Measurements from ENCODE around the gene OCLN.
"Not testable (repeated sequence)": the region's sequence is repeated elsewhere in the genome, so short reads cannot be mapped to it uniquely, and the experiment has no call there.

Gene OCLN, protein sequence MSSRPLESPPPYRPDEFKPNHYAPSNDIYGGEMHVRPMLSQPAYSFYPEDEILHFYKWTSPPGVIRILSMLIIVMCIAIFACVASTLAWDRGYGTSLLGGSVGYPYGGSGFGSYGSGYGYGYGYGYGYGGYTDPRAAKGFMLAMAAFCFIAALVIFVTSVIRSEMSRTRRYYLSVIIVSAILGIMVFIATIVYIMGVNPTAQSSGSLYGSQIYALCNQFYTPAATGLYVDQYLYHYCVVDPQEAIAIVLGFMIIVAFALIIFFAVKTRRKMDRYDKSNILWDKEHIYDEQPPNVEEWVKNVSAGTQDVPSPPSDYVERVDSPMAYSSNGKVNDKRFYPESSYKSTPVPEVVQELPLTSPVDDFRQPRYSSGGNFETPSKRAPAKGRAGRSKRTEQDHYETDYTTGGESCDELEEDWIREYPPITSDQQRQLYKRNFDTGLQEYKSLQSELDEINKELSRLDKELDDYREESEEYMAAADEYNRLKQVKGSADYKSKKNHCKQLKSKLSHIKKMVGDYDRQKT

DNA sequence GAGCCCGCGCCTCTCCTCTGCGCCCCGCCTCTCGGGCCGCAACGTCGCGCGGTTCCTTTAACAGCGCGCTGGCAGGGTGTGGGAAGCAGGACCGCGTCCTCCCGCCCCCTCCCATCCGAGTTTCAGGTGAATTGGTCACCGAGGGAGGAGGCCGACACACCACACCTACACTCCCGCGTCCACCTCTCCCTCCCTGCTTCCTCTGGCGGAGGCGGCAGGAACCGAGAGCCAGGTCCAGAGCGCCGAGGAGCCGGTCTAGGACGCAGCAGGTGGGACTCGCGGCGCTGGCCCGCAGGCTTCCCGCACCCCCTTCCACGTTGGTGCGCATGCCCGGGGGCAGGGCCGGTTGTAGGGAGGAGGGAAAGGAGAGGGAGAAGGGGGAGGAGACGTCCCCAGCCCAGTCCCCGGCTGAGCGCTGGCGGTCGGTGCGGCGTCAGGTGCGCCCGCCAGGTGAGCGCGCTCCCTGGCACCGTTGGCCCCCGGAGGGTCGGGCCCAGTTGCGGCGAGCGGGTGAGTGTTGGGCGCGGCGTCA is at the start of gene OCLN:
TSS of gene OCLN (plus strand) at position 400 of the 532 bp plus-strand sequence. CDS start 11,455 bp downstream, outside the sequence.
- peak; percentile 3 for DNase-seq

DNA sequence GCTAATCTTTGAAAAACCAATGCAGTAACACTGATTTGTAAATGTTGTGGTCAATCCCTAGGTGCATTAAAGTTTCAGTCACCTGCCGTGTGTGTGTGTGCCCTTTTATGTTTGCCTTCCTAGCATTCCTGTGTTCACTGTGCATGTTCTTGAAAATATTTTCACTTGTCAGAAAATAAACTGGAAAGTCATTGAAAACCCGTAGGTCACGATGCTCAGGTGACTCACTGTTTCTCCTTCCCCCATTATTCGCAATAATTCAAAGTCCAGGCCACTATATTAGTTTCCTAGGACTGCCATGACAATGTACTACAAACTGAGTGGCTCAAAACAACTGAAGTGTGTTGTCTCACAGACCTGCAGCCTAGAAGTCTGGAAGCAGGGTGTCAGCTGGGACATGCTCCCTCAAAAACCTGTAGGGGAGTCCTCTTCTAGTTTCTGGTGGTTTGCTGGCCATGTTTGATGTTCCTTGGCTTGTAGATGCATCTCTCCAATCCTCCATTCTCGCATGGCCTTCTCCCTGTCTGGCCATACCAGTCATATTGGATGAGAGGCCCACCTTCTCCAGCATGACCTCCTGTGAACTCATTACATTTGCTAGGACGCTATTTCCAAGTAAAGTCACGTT is 48.3 kb upstream of the OCLN start:
- DNase-seq = no peak

DNA sequence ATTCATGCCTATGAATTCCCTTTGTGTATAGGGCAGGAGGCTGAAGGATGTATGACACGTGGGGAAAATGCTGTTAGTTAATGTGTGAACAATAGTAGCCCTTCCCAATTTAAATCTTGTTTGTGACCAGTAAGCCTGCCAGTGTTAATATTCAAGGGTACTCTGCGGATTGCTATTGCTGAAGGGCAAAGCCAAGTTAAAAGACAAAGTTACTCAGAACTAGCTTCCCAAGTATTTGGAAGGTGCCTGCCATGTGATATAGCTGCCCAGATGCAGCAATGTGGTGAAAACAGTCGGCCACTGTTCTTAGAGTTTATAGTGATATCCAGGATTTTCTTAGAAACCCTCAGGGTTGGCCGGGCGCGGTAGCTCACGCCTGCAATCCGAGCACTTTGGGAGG is 43.1 kb upstream of the OCLN start:
- no peak for DNase-seq

DNA sequence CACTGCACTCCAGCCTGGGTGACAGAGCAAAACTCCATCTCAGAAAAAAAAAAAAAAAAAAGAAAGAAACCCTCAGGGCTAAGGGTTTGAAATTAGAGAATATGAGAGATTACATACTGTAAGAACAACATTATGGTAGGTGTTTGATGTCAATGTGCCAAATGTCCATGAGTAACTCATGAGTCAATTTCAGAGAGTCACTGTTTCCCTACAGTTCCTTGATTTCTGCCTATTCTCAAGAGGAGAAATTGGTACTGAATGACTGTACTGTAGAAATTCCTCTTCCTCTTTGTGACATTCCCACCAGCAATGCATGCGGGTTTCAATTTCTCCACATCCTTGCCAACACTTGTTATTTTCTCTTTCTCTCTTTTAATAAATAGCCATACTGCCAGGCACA is 42.5 kb upstream of the OCLN start:
- no peak for DNase-seq

DNA sequence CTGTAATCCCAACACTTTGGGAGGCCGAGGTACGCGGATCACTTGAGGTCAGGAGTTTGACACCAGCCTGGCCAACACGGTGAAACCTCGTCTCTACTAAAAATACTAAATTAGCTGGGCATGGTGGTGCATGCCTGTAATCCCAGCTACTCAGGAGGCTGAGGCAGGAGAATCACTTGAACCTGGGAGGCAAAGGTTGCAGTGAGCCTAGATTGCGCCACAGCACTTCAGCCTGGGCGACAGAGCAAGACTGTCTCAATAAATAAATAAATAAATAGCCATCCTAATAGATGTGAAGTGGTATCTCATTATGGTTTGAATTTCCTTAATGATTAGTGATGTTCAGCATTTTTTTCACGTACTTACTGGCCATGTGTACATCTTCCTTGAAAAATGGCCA is 42.1 kb upstream of the OCLN start:
- DNase-seq = not testable (repeated sequence)

- DNase-seq = no peak
These were observed 40.5 kb upstream of the OCLN start for GRCh38 chr5:69451941-69452647.

GRCh38 chr5:69453487-69453886 is 39.1 kb upstream of the OCLN start:
- DNase-seq = not testable (repeated sequence)

DNA sequence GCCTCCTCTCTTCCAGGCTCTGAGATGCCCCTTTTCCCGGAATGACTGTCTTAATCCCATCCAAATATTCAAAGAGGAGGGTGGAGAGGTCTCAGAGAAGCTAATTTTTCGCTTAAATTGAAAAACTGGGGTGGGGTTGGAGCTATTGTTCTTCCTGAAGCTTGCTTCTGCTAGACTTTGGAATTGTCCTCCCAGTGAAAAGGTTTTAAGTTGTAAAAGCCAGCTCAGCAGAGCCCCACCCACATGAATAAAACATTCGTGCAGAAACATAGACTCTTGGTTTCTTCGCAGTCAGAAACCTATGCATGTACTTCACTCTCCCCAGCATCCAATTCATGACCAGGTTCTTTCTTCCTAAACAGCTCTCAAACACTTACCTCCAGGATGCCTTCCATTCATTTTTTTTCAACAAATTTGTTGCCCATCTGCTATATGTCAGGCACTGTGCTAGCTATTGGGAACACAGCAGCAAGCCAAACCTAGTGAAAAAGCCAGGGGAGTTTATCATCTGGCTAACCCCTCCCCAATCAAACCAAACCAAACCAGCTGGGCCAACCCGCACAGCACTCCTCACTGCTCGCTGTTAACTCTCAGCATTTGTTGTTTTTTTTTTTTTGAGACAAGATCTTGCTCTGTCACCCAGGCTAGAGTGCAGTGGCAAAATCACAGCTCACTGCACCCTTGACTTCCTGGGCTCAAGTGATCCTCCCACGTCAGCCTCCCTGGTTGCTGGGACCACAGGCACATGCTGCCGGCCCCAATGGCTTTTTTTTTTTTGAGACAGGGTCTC is 37.9 kb upstream of the OCLN start:
- DNase-seq = no peak

DNA sequence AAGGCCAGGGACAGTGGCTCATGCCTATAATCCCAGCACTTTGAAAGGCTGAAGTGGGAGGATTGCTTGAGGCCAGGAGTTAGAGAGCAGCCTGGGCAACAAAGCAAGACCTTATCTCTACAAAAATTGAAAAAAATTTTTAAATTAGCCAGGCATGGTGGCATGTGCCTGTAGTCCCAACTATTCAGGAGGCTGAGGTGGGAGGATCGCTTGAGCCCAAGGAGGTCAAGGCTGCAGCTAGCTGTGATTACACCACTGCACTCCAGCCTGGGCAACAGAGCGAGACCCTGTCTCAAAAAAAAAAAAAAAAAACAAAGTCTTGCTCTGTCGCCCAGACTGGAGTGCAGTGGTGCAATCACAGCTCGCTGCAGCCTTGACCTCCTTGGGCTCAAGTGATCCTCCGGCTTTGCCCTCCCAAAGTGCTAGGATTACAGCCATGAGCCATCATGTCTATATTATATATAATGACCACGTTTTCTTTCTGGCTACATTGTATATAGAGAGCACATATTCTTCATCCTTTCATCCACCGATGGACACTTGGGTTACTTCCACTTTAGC is 37.1 kb upstream of the OCLN start:
- DNase-seq = not testable (repeated sequence)

GRCh38 chr5:69462170-69462569 is 30.4 kb upstream of the OCLN start:
- DNase-seq = no peak

- DNase-seq = not testable (repeated sequence)
These were observed 26.2 kb upstream of the OCLN start for GRCh38 chr5:69466375-69466774.

DNA sequence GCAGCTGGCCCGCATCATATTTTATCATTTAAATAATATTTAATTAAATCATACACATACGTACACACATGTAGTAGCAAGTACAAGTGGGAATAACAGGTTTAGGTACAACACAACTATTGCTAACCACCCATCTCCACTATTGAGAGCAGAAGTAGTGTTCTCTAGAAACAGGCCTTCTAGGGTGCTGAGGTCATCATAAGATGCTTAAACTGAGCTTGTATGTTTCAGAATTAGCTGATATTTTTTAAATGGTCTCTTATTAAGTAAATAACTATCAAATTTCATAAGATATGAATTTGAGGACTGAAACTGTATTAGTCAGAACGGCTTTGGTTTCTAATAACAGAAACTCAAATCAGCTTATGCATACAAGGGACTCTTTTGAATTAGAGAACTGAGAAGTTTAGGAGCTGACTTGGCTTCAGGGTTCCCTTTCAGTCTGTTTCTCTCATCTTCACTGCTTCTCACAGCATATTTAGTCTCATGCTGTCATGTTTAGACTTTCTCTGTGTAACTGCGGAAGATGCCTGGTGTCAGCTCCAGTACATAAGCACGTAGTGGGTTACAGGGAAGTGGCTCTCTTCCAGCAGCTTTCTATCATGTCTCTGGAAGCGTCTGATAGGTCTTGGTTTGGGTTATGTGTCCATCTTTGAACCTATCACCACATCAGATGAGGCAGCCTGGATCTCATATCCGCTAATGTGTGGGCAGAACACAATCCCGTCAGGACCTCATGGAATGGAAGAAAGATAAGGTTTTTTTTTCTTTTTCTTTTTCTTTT is 25.0 kb upstream of the OCLN start:
- DNase-seq = no peak

GRCh38 chr5:69468631-69469030 is 24.0 kb upstream of the OCLN start:
- no peak for DNase-seq

DNA sequence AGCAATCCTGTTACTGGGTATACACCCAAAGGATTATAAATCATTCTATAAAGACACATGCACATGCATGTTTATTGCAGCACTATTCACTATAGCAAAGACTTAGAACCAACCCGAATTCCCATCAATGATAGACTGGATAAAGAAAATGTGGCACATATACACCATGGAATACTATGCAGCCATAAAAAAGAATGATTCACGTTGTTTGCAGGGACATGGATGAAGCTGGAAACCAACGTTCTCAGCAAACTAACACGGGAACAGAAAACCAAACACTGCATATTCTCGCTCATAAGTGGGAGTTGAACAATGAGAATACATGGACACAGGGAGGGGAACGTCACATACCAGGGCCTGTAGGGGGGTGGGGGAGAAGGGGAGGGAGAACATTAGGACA is 21.1 kb upstream of the OCLN start:
- DNase-seq = not testable (repeated sequence)

DNA sequence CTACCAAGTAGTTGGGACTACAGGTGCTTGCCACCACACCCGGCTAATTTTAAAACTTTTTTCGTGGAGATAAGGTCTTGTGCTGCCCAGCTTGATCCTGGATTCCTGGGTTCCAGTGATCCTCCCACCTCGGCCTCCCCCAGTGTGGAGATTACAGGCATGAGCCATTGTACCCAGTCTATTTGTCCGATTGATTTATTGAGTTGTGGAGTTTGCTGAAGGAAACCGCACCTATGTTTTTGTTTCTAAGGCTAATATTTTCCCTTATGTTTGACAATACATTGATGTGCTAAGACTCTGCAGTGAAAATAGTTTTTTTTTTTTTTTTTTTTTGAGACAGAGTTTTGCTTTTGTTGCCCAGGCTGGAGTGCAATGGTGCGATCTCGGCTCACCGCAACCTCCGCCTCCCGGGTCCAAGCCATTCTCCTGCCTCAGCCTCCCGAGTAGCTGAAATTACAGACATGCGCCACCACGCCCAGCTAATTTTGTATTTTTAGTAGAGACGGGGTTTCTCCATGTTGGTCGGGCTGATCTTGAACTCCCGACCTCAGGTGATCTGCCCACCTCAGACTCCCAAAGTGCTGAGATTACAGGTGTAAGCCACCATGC is 20.0 kb upstream of the OCLN start:
- DNase-seq = not testable (repeated sequence)

DNA sequence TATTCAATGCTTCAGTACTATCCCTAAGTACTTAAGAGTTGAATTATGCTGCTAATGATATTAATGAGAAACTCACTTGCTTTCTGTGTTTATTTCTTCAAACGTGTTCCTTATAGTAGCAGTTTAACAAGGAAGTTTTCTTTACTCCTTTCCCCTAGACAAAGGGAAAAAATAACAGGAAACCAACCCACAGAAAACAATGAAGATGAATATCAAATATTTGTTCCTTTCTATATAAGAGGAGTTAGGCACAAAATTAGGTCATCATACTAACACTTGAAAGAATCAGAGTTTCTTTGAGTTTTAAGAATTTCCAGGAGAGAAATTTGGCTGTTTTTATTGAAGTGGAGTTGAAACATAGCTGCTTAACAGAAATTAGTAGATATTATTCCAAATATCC is 15.4 kb upstream of the OCLN start:
- no peak for DNase-seq

DNA sequence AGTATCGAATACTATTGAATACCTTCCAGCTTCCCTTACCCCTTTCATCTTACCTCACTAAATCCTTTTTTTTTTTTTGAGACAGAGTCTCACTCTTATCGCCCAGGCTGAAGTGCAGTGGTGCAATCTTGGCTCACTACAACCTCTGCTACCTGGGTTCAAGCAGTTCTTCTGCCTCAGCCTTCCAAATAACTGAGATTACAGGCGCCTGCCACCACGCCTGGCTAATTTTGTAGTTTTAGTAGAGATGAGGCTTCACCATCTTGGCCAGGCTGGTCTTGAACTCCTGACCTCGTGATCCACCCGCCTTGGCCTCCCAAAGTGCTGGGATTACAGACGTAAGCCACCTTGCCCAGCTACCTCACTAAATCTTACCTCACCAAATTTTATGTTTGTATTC is 14.3 kb upstream of the OCLN start:
- not testable (repeated sequence) for DNase-seq

DNA sequence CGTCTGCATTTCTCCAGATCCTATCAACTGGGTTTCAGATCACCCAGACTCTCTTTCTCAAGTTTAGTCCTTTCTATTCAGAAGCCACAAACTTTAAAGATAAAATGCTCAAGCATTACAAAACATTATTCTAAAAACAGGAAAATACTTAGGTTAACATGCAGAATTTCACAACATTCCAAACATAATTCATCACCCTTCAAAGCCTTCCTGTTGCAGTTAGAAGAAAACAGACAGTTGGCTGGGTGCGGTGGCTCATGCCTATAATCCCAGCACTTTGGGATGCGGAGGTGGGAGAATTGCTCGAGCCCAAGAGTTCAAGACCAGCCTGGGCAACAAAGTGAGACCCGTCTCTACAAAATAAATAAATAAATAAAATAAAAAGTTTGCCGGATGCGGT is 7.7 kb upstream of the OCLN start:
- no peak for DNase-seq

DNA sequence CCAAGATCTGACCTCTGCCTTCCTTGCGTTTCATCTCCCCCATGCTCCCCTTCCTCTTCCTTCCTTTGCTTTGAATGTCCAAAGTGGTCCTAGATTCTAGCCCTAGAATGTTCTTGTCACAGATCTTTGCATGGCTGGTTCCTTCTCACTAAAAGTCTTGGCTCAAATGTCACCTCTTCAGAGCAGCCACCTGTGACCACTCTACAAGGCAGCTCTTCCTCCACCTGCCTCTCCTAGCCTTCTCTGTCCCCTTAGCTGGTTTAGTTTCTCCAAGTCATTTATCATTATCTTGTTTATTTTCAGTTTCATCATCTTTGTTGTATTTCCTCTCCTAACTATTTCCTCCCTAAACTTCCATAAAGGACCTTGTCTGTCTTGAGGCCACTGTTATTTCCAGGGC is 7.1 kb upstream of the OCLN start:
- no peak for DNase-seq

- no peak for DNase-seq
These were observed 3.3 kb upstream of the OCLN start for GRCh38 chr5:69489246-69489645.

GRCh38 chr5:69491027-69491426 is 1.6 kb upstream of the OCLN start:
- DNase-seq = no peak
